Smooth muscle cell (in vitro differentiated cells): Measurements from ENCODE around the gene CNIH3. TPM values are rescaled to one million over a fixed set of nuclear protein-coding genes. Genes with fewer than 3 reads are reported as not detected.

Source experiments
- DNase-seq: peaks from one replicate; lab custom pipeline; 2025; ENCODE audit not compliant: unreplicated experiment; lab: John Stamatoyannopoulos, UW
- H2AFZ ChIP-seq: fragments of 200-600 bp; sonication (generic); 2 replicates; pipeline ENCODE4 v1.6.0; 2016; ENCODE audit warnings: antibody characterized with exemption, low read depth, mild to moderate bottlenecking
- H3F3A ChIP-seq: fragments of 200-600 bp; sonication (generic); 2 replicates; pipeline ENCODE4 v1.6.0; 2017; ENCODE audit warnings: antibody characterized with exemption, low read depth
- H3K27ac ChIP-seq: fragments of 200-600 bp; sonication (generic); 2 replicates; pipeline ENCODE4 v1.5.1; 2016; ENCODE audit warnings: low read depth, mild to moderate bottlenecking
- H3K27me3 ChIP-seq: fragments of 200-600 bp; sonication (generic); 2 replicates; pipeline ENCODE4 v1.6.1; 2016; ENCODE audit warnings: low read depth, mild to moderate bottlenecking
- H3K36me3 ChIP-seq: fragments of 200-600 bp; sonication (generic); 2 replicates; pipeline ENCODE4 v1.5.1; 2016; ENCODE audit warnings: low read depth
- H3K4me1 ChIP-seq: fragments of 200-600 bp; sonication (generic); 2 replicates; pipeline ENCODE4 v1.5.1; 2016; ENCODE audit warnings: low read depth
- H3K4me2 ChIP-seq: fragments of 200-600 bp; sonication (generic); 2 replicates; pipeline ENCODE4 v1.6.0; 2016; ENCODE audit warnings: mild to moderate bottlenecking
- H3K4me3 ChIP-seq: fragments of 200-600 bp; sonication (generic); 2 replicates; pipeline ENCODE4 v1.5.1; 2016; ENCODE audit warnings: mild to moderate bottlenecking
- H3K79me2 ChIP-seq: fragments of 200-600 bp; sonication (generic); 2 replicates; pipeline ENCODE4 v1.6.0; 2016; ENCODE audit warnings: low read depth, mild to moderate bottlenecking
- H3K9ac ChIP-seq: fragments of 200-600 bp; sonication (generic); 2 replicates; pipeline ENCODE4 v1.6.0; 2016; ENCODE audit warnings: low read depth
- H3K9me3 ChIP-seq: fragments of 200-600 bp; sonication (generic); replicated peaks from 2 replicates; pipeline ENCODE4 v1.5.1; 2016; ENCODE audit warnings: low read depth
- H4K20me1 ChIP-seq: fragments of 200-600 bp; sonication (generic); 2 replicates; pipeline ENCODE4 v1.6.0; 2016; ENCODE audit warnings: low read depth
- WGBS: methylation state at CpG from one replicate; pipeline ENCODE4 v1.1.7; 2016; ENCODE audit warnings: low lambda C conversion rate; 5-methylcytosine and 5-hydroxymethylcytosine counted together
- polyA plus RNA-seq: library from polyadenylated mRNA; unstranded; fragments of >200 nt; fragmentation: Nextera tagmentation; extraction: Ambion mirVana; gene quantifications from 2 replicates; pipeline ENCODE4 v1.2.1, GENCODE V29; 2016
- total RNA-seq: library from RNA; depleted of rRNA; stranded (reverse); fragments of >200 nt; gene quantifications from 2 replicates; pipeline ENCODE4 v1.2.3, GENCODE V29; 2014
- TF ChIP-seq, protein P1 (sequence below): fragments of 200-600 bp; sonication (generic); IDR thresholded peaks from 2 replicates; pipeline ENCODE4 v1.5.1; 2017; ENCODE audit warnings: borderline replicate concordance, mild to moderate bottlenecking, antibody characterized with exemption; ENCODE audit not compliant: insufficient read depth, poor library complexity, severe bottlenecking

Gene CNIH3
- total and polyA plus RNA-seq, 2 experiments from 2014 or later: 6.6 to 8.0 TPM

DNA sequence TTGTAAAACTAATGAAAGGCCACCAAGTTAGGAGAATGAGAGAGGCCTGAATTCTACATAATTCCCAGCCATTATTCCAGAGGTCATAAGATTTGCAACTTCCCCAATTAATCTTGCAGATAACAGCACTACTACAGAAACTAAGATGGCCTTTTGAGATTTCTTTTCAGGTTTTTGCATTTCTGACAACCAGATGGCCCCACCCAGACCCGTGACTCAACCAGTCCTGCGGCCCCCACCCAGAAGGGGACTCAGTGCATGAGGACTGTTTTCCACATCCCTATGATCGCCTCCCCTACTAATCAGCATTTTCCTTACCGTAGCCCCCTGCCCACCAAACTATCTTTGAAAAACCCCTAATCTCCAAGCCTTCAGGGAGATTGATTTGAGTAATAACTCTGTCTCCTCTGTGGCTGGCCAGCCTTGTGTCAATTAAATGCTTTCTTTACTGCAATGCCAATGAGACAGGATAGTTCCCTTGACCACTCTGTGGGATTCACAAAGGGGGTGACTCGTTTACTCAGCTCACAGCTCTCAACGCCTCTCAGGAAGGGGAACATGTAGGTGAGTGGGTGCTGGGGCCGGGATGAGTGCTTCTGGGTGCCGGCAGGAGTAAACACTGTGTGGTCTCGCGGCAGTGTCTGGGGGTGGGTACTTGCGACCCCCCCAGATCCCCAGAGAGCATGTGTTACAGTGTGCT is 10.5 kb upstream of the CNIH3 start:
- H3K36me3 ChIP-seq: no peaks in the 10 kb centered on the region
- no peak overlapping the region for H2AFZ ChIP-seq
- H3F3A ChIP-seq: no peaks in the 10 kb centered on the region
- H3K4me2 ChIP-seq: no peak overlapping the region
- no peak overlapping the region for H3K4me3 ChIP-seq
- no peaks in the 10 kb centered on the region for H3K9me3 ChIP-seq
- no peak for DNase-seq
- no peaks in the 10 kb centered on the region for H3K4me1 ChIP-seq
- no peak overlapping the region for H3K9ac ChIP-seq
- H3K79me2 ChIP-seq: no peaks in the 10 kb centered on the region
- H4K20me1 ChIP-seq: no peaks in the 10 kb centered on the region
- 94% methylated on average over 10 of the region's 11 CpGs for WGBS
- TF ChIP-seq, protein P1, sequence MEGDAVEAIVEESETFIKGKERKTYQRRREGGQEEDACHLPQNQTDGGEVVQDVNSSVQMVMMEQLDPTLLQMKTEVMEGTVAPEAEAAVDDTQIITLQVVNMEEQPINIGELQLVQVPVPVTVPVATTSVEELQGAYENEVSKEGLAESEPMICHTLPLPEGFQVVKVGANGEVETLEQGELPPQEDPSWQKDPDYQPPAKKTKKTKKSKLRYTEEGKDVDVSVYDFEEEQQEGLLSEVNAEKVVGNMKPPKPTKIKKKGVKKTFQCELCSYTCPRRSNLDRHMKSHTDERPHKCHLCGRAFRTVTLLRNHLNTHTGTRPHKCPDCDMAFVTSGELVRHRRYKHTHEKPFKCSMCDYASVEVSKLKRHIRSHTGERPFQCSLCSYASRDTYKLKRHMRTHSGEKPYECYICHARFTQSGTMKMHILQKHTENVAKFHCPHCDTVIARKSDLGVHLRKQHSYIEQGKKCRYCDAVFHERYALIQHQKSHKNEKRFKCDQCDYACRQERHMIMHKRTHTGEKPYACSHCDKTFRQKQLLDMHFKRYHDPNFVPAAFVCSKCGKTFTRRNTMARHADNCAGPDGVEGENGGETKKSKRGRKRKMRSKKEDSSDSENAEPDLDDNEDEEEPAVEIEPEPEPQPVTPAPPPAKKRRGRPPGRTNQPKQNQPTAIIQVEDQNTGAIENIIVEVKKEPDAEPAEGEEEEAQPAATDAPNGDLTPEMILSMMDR: no peak
- no peaks in the 10 kb centered on the region for H3K27me3 ChIP-seq
- no peak overlapping the region for H3K27ac ChIP-seq

DNA sequence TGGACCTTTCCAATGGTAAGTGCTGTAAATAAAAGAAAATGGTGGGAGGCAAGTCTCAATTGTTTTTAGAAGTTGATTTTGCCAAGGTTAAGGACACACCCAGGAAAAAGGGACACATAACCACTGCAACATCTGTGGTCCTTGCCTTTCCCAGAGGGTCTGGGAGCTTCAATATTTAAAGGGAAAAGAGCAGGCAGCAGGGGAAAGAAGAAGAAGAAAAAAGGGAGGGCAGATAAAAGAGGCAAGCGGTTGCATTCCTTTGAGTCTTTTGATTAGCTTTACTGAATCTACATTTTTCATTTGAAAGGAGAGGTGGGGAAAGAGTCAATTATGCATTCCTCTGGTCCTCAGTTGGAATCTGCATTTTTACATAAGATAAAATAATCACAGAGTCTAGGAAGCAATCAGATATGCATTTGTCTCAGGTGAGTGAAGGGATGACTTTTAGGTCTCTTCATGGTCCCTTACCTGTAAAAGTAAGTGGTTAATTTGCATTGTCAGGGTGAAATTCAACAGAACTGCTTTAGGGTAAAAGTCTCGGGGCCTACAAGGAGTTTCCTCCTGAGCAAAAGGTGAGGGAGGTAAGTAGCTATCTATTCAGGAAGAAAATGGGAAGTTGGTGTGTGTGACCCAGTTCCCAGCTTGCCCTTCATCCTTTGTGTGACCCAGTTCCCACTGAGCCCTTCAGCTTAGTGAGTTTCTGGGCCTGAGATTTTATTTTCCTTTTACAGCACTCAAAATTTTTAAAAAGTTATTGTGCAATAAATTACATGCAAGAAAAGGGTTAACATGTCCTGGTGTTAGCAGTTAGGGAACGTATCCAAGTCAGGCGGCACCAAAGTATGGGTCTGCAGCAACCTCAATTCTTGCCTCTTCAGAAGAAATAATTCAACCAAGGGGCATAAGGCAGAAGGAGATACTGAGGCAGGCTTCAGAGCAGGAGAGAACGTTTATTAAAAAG is 8.6 kb upstream of the CNIH3 start:
- no peak for DNase-seq
- Histone ChIP-seq H3F3A (no peaks in the 10 kb centered on the region), H3K4me3 (no peak overlapping the region), H3K4me1 (no peaks in the 10 kb centered on the region), H3K4me2 (no peak overlapping the region), H3K79me2 (no peaks in the 10 kb centered on the region), H3K9me3 (no peaks in the 10 kb centered on the region), H3K36me3 (no peaks in the 10 kb centered on the region), H3K27me3 (no peaks in the 10 kb centered on the region), H2AFZ (no peak overlapping the region), H3K27ac (no peak overlapping the region), H4K20me1 (no peaks in the 10 kb centered on the region), H3K9ac (no peak overlapping the region)
- 67% methylated on average over 5 of the region's 5 CpGs for WGBS
- TF ChIP-seq, protein P1: no peak

DNA sequence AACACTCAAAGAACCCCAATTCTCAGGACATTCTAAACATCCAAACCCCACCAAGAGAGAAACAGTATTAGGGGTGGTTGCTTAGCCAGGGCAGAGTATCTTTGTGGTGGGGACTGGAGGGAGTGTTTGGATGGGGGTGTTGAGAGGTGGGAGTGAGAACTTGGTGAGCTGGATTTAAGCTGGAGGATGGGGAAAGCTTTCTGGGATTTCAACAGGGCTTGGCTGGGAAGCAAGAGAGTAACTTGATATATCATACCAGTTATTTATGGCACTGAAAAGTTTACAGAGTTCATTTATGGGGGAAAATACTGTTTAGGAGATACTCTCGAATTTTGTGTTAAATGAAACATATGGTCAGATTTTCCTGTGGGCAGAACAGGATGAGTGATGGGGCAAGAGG is 6.8 kb upstream of the CNIH3 start:
- Histone ChIP-seq H4K20me1 (no peaks in the 10 kb centered on the region), H3K27ac (no peak overlapping the region), H3K9me3 (no peaks in the 10 kb centered on the region), H3K36me3 (no peaks in the 10 kb centered on the region), H3K4me2 (no peak overlapping the region), H3K4me3 (no peak overlapping the region), H3F3A (no peaks in the 10 kb centered on the region), H3K4me1 (no peaks in the 10 kb centered on the region), H3K9ac (no peak overlapping the region), H3K79me2 (no peaks in the 10 kb centered on the region), H3K27me3 (no peaks in the 10 kb centered on the region), H2AFZ (no peak overlapping the region)
- no peak for DNase-seq
- WGBS: 56% methylated on average over 1 of the region's 1 CpG
- TF ChIP-seq, protein P1: no peak
